Measurements from ENCODE around the gene HOXC5. TPM values are rescaled to one million over a fixed set of nuclear protein-coding genes. Genes with fewer than 3 reads are reported as not detected.

Gene HOXC5
- total RNA-seq, 1 donor from 2014 or later: not detected

DNA sequence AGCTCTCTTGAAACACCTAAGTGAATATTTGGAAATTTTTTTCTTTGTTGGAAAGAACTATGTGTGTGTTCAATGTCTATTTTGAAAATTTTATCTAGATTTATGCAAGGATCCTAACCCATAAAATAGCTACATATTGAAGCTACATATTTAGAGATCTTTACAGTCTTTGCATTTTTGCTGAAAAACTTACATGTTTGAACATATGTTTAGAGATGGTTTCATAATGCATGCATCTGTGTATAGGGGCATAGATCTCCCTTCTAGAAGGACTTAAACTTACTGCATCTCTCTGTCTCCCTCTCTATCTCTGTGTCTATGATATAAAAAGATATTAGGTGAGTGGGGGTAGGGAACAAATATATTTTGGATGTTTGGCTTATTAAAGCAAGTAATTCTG, 12.6 kb downstream of the HOXC5 start:
- no peak for DNase-seq (ENCODE audit: low spot score)
- no peak for ATAC-seq

DNA sequence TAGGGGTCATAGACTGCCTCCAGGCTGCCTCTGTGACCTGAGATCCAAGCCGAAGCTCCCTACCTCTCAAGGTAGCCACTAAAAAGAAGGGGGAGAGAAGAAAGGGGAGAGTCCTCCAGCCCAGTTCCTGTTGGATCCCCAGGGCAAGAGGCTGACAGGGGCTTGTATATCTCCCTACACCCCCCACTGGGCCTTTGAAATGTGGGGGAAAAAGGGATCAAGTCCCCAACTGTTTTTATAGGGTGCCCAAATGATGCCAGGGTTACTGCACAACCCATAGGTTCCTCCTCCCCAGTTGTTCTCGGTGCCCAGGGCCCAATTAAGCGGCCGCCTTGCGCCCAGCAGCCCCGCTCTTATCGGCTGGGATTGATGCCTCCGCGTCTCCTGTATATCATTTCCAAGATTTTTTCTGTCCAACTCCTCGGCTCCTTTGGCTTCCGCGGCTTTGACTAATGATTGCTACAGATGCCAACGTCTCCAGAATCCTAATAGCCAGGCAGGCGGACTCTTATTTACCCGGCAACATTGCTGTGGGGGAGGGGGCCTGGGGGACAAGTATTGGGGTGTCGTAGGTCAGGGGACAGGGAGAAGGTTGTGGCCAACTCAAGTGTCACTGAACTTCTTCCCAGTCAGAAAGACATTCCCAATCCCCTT, 13.1 kb downstream of the HOXC5 start:
- no peak for DNase-seq (ENCODE audit: low spot score)

DNA sequence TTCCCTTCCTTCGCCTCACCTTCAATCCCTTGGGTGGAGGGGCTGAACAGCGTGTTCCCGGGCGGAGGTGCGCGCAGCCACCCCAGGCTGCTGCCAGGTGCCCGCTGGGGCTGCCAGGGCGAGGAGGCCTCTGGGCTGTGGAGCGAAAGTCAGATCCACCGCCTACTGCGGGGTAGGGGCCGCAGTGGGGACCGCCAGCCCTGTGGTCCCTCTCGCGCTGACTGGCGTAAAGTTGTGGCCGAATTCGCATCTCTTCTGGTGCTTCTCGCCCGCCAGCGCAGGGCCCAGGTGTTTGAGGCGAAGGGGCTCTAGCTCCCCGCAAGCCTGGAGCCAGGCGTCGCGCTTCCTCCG, 13.9 kb downstream of the HOXC5 start:
- no peak for DNase-seq (ENCODE audit: low spot score)
- no peak for ATAC-seq

More for the DNA sequence above, 13.1 kb downstream of the HOXC5 start:
- no peak for ATAC-seq

DNA sequence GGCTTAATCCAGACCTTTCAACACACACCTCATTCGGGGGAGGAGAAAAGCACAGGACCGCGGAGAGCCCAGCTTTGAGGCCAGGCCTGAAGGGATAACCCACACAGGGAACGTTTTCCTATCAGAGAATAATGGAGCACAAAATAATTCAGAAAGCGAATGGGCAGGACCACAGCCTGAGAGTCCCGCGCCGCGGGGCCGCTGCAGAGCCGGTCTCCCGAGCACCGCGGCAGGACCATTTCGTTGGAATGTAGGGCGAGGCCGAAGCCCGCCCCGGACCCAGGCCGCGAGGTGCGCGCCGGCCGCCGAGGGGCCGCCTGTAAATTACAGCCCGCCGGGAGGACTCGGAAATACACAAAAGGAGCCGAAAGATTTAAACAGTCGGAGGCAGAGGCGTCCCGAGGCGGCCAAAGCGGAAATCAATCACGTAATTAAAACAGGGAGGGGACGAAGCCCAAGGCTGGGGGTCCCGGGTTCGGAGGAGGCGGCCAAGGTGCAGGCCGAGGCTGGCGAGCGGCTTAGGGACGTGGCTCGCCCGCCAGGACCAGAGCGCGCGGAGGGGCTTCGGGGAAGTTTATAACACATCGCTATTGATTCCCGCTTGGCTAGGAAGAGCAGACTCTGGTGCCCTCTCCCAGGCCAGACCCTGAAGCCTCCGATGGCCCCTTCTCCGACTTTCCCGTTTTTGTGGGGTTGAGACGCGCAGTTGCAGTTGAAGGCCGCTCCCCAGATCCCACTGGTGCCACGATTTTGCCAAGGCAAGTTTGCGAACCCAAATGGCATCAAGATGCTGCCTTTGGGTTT, 14.5 kb downstream of the HOXC5 start:
- no peak for DNase-seq (ENCODE audit: low spot score)
- ATAC-seq: no peak

DNA sequence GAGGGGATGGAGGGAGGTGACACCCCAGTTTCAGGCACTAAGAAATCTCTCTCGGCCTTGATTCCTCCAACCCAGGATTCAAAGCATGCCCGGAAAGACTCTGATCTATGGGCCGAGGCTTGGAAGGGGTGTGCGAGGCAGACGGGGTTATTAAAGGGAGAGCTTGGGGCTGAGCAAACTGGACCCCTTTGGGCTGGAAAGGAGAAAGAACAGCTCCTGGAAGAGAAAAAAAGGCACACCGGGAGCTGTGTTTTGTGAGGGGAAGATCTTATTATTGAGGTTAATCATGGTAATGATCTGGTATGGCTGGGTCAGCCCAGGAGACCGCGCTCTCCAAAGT, 15.1 kb downstream of the HOXC5 start:
- DNase-seq (ENCODE audit: low spot score) (no peak), ATAC-seq (no peak)

DNA sequence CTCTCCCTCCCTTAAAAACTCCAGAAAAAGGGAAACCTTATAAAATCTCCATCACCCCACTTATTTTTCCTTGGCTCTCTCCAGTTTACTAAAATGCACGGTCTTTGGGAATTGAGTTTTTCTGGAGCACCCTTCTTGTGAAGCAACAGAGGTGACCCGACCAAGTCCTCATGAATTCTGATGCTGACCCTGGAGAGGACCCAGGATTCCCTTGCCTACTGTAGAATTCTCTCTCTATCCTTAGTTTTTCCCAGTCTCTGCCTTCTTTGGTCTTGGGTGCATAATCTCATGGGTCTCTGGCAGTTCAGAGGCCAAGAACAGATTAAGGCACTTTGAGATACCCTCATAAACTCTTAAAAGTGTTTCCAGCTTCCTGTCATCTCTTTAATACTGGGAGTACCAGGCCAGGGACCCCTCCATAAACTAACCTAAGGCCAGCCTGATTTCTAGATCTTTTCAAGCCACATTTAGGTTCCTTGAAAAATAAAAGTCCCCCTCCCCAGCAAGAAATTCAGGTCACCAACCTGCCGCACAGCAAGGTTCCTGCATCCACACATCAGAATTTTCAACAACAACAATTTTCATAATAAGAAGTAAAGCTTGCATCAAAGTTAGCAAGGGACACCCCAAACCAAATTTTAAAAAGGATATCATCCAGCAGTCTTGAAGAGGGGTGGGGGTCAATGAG, 15.7 kb downstream of the HOXC5 start:
- DNase-seq (ENCODE audit: low spot score) (no peak), ATAC-seq (no peak)

DNA sequence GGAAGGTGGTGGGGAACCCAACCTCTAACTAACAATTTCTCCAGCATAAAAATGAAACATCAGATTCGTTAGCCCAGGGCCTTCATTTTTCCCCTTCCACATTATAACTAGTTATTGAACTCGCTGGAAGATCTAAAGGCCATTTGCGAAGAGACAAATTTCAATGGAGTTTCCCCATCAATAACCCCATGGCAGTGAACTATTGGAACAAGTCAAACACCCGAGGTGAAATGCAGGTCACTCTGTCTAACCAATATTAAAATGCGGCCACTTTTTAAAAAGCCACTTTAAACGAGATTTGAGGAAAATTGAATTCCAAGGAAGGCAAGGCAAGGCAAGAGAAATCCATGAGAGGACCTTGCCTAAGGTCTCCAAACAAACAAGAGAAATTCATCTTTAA, 16.3 kb downstream of the HOXC5 start:
- ATAC-seq (no peak), DNase-seq (ENCODE audit: low spot score) (no peak)

DNA sequence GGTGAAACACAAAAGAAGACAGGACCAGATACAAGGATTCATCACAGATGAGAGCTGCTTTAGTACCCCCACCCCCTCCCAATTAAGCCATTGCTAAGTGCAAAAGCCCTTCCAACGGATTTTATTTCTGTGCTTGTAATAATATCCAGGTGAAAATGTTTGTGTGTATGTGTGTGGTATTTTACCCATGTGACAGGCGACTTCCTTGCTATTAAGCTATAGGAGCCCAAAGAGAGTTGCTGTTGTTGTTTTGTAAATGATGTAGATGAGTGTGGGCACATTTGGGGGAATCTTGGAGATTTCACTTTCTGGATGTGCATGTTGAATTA, 17.6 kb downstream of the HOXC5 start:
- no peak for DNase-seq (ENCODE audit: low spot score)
- no peak for ATAC-seq

DNA sequence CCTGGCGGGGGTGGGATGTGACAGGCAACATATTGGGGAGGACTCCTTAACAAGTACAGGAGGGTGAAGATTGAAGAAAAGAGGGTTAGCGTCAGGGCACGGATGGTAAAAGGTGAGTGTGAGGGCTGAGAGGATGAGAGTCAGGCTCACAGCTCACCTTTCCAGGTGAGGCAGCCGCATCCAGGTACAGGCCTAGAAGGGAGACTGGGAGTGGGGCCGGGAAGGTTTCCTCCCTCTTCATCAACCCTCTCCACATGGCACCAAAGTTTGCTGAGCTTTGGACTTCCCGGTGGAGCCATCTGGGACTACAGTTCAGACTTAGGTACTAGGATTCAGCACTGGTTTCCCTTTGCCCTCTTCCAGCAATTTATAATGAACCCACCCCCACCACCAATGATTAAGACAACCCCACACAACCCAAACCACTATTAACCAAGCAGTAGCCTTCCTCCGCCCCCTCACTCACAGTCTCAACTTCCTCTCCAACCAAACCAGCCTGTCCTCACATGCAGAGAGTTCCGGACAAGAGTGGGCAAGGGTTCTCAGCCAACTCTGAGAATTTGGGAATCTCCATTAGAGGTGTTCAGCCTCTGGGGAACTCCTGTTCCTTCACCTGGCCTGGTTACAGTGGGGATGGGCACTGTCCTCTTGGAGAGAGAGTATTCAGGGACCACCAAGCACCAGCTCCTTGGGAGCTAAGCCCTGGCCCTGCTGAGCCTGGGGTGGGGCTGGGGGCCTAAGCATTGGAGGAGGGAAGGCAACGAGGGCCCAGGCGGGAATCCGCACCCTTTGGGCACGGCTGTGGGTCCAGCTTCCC, 18.4 kb downstream of the HOXC5 start:
- no peak for DNase-seq (ENCODE audit: low spot score)
- ATAC-seq: peak; percentile 22

DNA sequence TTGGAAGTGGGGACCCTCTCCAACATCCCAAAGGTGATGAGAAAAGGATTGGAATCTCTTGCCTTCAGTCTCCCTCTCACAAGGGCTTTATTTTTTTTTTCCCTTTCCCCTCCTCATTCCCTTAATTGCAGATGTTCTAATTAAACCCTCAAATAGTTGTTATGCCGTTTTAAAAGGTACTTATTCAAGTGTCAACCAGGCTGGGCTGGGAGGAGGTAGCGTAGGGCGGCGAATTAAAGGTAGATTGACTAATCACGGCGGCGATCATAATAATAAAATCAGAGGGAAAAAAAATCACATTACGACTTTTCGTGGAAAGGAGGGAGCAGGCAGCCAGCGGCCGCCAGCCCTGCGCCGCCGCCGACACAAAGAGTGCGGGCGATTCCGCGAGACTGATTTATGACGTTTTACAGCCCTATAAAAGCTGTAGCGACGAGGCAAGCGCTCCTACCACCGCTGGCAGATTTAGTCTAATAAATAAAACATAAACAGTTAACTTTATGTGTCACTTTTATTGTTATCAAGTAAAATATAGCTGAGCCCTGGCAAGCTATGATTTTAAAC, 19.1 kb downstream of the HOXC5 start:
- DNase-seq (ENCODE audit: low spot score): no peak
- ATAC-seq: no peak

DNA sequence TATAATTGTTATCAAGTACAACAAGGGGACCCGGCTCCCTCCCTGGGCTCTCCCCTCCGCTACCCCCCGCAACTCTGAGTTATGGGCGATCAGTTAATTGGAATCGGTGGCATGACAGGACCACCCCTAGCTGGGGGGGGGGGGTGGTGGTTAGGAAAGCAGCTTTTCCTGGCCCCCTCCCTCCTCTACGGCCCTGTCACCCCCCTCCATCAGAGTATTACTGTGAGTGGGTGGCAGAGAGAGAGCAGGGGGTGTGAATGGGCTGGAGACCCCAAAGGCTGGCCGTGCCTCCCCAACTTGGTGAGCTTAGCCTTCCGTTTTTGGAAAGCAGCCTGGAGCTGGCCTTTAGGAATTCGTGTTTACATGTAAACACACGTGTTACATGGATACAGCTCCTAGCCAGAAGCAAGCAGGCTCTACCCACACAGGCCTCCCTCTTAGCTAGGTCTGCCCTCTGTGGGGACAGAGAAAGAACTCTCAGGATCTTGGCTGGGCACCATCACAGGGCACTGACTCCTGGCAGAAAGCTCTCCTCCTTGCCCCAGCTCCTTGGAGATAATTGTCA, 19.7 kb downstream of the HOXC5 start:
- DNase-seq (ENCODE audit: low spot score) (no peak), ATAC-seq (peak; percentile 11)

DNA sequence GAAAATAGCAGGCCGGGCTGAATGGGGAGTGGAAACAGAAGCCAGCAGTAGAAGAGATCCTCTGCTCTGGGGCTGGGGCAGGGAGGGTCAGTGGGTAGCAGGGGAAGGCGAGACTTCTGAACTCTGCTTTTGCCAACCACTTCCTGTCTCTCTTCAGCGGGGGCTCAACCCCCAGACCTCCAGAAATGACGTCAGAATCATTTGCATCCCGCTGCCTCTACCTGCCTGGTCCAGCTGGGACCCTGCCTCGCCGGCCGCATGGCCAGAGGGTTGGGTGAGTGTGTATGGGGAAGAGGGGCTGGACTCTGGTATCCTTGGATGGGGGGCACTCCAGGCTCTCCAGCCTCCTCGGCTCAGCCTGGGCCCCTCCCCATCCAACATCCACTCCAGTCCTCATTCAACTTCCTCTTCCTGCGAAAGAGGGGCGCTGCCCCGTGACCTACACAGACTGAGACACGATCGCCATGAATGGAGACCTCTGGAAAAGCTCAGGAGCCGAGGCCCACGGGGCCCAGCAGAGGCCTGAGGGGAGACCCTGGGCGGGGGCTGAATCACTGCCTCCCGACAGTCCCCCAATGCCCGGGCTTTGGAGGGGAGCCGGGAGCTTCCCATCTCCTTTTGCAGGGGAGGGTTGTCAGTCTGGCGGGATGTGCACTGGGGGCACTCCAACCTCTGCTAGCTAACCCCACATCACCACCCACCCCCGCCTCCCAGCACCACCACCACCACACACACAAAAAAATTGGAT, 20.3 kb downstream of the HOXC5 start:
- DNase-seq (ENCODE audit: low spot score) (no peak), ATAC-seq (peak; percentile 21)

DNA sequence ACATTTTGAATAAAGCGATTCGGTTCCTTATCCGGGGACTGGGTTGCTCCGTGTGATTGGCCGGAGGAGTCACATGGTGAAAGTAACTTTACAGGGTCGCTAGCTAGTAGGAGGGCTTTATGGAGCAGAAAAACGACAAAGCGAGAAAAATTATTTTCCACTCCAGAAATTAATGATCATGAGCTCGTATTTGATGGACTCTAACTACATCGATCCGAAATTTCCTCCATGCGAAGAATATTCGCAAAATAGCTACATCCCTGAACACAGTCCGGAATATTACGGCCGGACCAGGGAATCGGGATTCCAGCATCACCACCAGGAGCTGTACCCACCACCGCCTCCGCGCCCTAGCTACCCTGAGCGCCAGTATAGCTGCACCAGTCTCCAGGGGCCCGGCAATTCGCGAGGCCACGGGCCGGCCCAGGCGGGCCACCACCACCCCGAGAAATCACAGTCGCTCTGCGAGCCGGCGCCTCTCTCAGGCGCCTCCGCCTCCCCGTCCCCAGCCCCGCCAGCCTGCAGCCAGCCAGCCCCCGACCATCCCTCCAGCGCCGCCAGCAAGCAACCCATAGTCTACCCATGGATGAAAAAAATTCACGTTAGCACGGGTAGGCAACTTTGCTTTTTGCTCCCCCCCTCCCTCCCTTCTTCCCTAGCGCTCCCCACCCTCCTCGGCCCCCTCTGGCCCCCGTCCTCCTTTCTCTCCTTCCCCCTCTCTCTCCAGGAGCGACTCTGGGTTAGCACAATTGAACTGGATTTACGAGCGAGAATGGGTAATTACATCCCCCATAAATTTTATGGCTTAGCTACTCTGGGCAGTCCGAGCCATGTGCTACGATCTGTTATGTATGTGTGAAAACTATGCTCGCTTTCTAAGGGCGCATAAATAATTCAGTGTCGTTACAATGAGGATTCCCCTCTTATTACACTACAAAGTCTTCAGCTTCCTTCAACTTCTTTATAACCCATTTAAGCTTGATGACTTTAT, 21.2 kb downstream of the HOXC5 start, which contains the start of gene HOXC4:
HOXC4 (plus strand) TSS at position 85 of the 991 bp plus-strand sequence; CDS start at position 173, 88 bp downstream.
- DNase-seq (ENCODE audit: low spot score): no peak
- peak; percentile 43 for ATAC-seq

DNA sequence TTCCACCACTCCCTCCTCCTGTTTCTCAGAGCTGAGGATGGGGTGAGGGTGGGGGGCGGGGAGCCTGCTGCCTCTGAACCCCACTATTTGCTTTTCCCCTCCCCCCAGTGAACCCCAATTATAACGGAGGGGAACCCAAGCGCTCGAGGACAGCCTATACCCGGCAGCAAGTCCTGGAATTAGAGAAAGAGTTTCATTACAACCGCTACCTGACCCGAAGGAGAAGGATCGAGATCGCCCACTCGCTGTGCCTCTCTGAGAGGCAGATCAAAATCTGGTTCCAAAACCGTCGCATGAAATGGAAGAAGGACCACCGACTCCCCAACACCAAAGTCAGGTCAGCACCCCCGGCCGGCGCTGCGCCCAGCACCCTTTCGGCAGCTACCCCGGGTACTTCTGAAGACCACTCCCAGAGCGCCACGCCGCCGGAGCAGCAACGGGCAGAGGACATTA, 21.9 kb downstream of the HOXC5 start:
- ATAC-seq (no peak), DNase-seq (ENCODE audit: low spot score) (no peak)

DNA sequence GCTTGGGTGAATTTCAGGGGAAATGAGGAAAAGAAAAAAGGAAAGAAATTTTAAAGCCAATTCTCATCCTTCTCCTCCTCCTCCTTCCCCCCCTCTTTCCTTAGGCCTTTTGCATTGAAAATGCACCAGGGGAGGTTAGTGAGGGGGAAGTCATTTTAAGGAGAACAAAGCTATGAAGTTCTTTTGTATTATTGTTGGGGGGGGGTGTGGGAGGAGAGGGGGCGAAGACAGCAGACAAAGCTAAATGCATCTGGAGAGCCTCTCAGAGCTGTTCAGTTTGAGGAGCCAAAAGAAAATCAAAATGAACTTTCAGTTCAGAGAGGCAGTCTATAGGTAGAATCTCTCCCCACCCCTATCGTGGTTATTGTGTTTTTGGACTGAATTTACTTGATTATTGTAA, 22.7 kb downstream of the HOXC5 start:
- no peak for DNase-seq (ENCODE audit: low spot score)
- ATAC-seq: no peak

DNA sequence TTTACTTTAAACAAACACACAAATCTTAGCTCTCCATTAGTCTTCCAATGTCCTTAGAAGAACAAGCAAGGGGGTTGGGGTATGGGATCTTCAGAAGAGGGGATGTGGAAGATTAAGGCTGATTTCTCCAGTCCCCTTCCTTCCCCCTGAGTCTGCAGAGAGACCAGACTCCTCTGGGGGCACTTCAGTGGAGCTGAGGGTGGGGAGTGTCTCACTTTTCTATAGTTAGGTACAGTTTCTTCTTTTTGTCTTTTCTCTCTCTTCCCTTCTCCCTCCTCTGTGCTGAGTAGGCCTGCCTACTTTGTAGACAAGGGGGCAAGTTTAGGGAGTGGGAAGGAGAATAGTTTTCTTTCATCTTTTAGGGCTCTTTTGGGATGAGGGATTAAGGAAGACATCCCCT, 23.3 kb downstream of the HOXC5 start:
- ATAC-seq (no peak), DNase-seq (ENCODE audit: low spot score) (no peak)

DNA sequence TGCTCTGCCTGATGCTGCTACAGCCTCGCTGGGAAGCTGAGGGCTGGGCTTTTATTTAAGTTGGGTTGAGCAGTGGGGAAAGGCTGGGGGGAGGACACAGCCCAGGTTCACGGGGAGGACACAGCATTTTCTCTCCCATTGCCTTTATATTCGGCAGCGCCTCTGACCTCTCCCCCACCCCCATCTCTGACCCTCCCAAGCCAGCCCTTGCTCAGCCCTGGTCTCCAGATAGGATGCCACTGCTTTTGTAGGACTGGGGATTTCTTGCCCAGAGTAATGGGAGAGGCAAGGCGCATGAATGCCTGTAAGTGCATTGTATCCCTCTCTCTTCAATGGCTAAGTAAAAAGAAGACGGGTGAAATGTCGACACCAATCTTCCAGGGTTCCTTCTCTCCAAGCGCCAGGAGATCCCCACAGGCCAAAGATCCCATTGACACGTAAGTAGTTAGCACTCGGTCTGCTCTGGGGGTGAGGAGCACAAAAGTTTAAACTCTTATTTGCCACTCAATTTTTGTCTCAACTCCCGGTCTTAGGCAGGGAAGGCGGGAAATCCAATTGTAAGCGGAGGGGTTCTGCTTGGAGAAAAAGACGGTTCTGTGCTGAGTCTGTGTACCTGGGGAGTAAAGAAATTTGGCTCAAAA, 25.4 kb downstream of the HOXC5 start:
- no peak for ATAC-seq
- no peak for DNase-seq (ENCODE audit: low spot score)

DNA sequence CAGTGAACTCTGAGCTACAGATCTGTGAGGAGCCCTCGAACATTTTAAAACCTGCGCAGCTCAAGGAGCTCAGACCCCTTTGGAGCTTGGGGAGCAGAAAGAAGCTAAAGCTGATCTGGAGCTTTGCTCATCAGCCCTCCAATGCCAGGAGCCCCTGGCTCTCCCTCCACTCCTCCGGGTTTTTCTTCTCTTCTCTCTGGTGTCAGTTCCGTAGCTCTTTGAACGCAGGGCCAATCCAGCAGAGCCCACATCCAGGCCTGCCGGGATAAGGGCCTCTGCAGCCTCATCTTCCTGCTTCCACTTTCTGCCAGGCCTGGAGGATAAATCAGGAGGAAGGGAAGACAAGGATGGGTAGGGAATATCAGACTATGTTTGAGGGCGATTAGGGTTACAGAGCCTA, 26.8 kb downstream of the HOXC5 start:
- ATAC-seq (no peak), DNase-seq (ENCODE audit: low spot score) (no peak)

Measured in left lobe of liver (tissue), 2 donors.